Psoas muscle (tissue), 8 donors: ENCODE data around the gene UBE2N. TPM values are rescaled to one million over a fixed set of nuclear protein-coding genes. Genes with fewer than 3 reads are reported as not detected.

Experiments used
- ATAC-seq, 4 donors: fragments of 200-7000 bp; cut with Tn5 transposase; one replicate each; pipeline ENCODE4 v1.9.1; 2020; ENCODE audit warnings: moderate library complexity in 3 of 4, mild to moderate bottlenecking in 2 of 4
- DNase-seq, 2 donors: peaks; one replicate each; pipeline ENCODE4 v3.0.0-alpha.2; 2020
- H3K27ac ChIP-seq: fragments of 200-600 bp; one replicate; pipeline ENCODE4 v1.8.0; 2022
- H3K27me3 ChIP-seq, 3 donors: fragments of 200-600 bp in 1 of 3; one replicate each; pipeline versions ENCODE4 v1.6.1 to v1.8.0; 2013 to 2022; ENCODE audit warnings: low read length in 2 of 3, mild to moderate bottlenecking in 2 of 3, moderate library complexity in 1 of 3; ENCODE audit not compliant: insufficient read depth in 3 of 3
- H3K36me3 ChIP-seq, 2 donors: fragments of 200-600 bp in 1 of 2; one replicate each; pipeline versions ENCODE4 v1.6.1 to v1.8.0; 2013 to 2022; ENCODE audit warnings: low read depth in 1 of 2, mild to moderate bottlenecking in 1 of 2, moderate library complexity in 1 of 2; ENCODE audit not compliant: insufficient read depth in 1 of 2
- H3K4me1 ChIP-seq: fragments of 200-600 bp; one replicate; pipeline ENCODE4 v1.8.0; 2022
- H3K4me3 ChIP-seq: fragments of 200-600 bp; one replicate; pipeline ENCODE4 v1.8.0; 2022; ENCODE audit warnings: mild to moderate bottlenecking
- H3K9me3 ChIP-seq: fragments of 200-600 bp; one replicate; pipeline ENCODE4 v1.8.0; 2022
- CTCF ChIP-seq: fragments of 200-600 bp; IDR thresholded peaks from one replicate; pipeline ENCODE4 v1.8.0; 2022; ENCODE audit warnings: antibody characterized with exemption
- WGBS, 3 donors: extraction: QIAGEN DNeasy Blood & Tissue Kit; methylation state at CpG; one replicate each; pipeline versions ENCODE4 v1.1.6 to v1.1.7; 2013; 5-methylcytosine and 5-hydroxymethylcytosine counted together
- intact Hi-C, 2 donors: fragments of 100-400 bp; cut with DNase I; formaldehyde crosslinking; loops; one replicate each; pipeline versions ENCODE4 v1.11.0 to v1.14.2; 2022
- polyA plus RNA-seq, 3 donors: library from polyadenylated mRNA; stranded (reverse); fragments of 200-250 nt; gene quantifications; one replicate each; pipeline ENCODE4 v1.2.3, GENCODE V29; 2013
- total RNA-seq, 4 donors: library from RNA; stranded (reverse); fragmentation: NEBNext Ultra II Directional in 2 of 4; extraction: Animal tissue kit (Norgen Biotek cat#: 25700) in 2 of 4; gene quantifications; one replicate each; pipeline versions ENCODE4 v1.2.1 to v1.2.4, GENCODE V29; 2021 to 2023
- donor health status: healthy with polysubstance abuse.
- donor health status: DM: no; HTN: no; CAD: no; lungs with moderate emphysema.
- donor health status: Bipolar disorder and iron deficiency.
- donor health status: healthy.
- donor health status: DM: yes; HTN: yes; CAD: no.
- donor health status: DM: no; HTN: no; CAD: no.
- donor health status: DM: no; HTN: no; CAD: no.
- donor health status: DM: yes; HTN: yes; CAD: no.

UBE2N gene
- total and polyA plus RNA-seq, 7 donors: 52.8 to 104 (median 81.6) TPM

GRCh38 chr12:93408813-93409212 is 32.9 kb downstream of the UBE2N start:
- ATAC-seq: no peak
- intact Hi-C loops: loop anchor here in 1 of 2 donors (5.0 kb wide), 1 partner anchor 422 kb away; no protein-coding TSS in a partner anchor

GRCh38 chr12:93407963-93408283 is 33.8 kb downstream of the UBE2N start:
- no peak for DNase-seq
- TF ChIP-seq CTCF: no peak
- peaks cover 0 to 13% of the 10 kb centered on the region in 2 donors for H3K36me3 ChIP-seq
- no peak for ATAC-seq
- H3K9me3 ChIP-seq: no peaks in the 10 kb centered on the region
- intact Hi-C loops: loop anchor here in 1 of 2 donors (5.0 kb wide), 1 partner anchor 421 kb away; no protein-coding TSS in a partner anchor
- H3K27ac ChIP-seq: peak overlapping the region; percentile 18
- H3K4me1 ChIP-seq: peaks cover 30% of the 10 kb centered on the region
- 69 to 90% (median 76%) methylated on average over 2 of the region's 2 CpGs for WGBS, 3 donors
- H3K4me3 ChIP-seq: no peak overlapping the region
- no peaks in the 10 kb centered on the region for H3K27me3 ChIP-seq

More at GRCh38 chr12:93408813-93409212, 32.9 kb downstream of the UBE2N start:
- TF ChIP-seq CTCF: no peak
- H3K27me3 ChIP-seq: no peaks in the 10 kb centered on the region
- no peak for DNase-seq
- peaks cover 0 to 13% of the 10 kb centered on the region in 2 donors for H3K36me3 ChIP-seq
- H3K9me3 ChIP-seq: no peaks in the 10 kb centered on the region
- peaks cover 27% of the 10 kb centered on the region for H3K4me1 ChIP-seq
- no peak overlapping the region for H3K4me3 ChIP-seq
- peak overlapping the region; percentile 18 for H3K27ac ChIP-seq

GRCh38 chr12:93407054-93407962 is 34.4 kb downstream of the UBE2N start:
- Histone ChIP-seq H3K4me3 (no peak overlapping the region), H3K36me3 (peaks cover 0 to 17% of the 10 kb centered on the region in 2 donors), H3K27ac (peak overlapping the region; percentile 18), H3K4me1 (peaks cover 32% of the 10 kb centered on the region), H3K27me3 (no peaks in the 10 kb centered on the region), H3K9me3 (no peaks in the 10 kb centered on the region)
- ATAC-seq (peak in 1 of 4 donors; percentile 26), DNase-seq (no peak)
- WGBS, 3 donors: 62 to 71% (median 64%) methylated on average over 6 of the region's 6 CpGs
- TF ChIP-seq CTCF: no peak
- intact Hi-C loops: loop anchor here in 1 of 2 donors (5.0 kb wide), 1 partner anchor 420 kb away; no protein-coding TSS in a partner anchor

- H3K9me3 ChIP-seq: no peaks in the 10 kb centered on the region
- H3K4me1 ChIP-seq: peaks cover 24% of the 10 kb centered on the region
- H3K27me3 ChIP-seq: no peaks in the 10 kb centered on the region
- peak in 2 of 4 donors; percentile 12 to 32 for ATAC-seq
- no peak for TF ChIP-seq CTCF
- intact Hi-C loops: loop anchor here in 1 of 2 donors (5.0 kb wide), 1 partner anchor 418 kb away; no protein-coding TSS in a partner anchor
- no peak overlapping the region for H3K4me3 ChIP-seq
- H3K27ac ChIP-seq: peak overlapping the region; percentile 71
- DNase-seq: no peak
- H3K36me3 ChIP-seq: peaks cover 0 to 19% of the 10 kb centered on the region in 2 donors
- WGBS, 3 donors: 85 to 92% (median 87%) methylated on average over 6 of the region's 6 CpGs
Observed at GRCh38 chr12:93404961-93405849, 36.5 kb downstream of the UBE2N start.
